GM12872 (cell line): ENCODE results near the gene NFASC.

Experiments
- TF ChIP-seq, protein P1 (sequence below): IDR thresholded peaks from 3 replicates; pipeline ENCODE4 v1.5.1; 2011; ENCODE audit warnings: low read depth, mild to moderate bottlenecking, low read length, moderate library complexity; ENCODE audit not compliant: insufficient read depth

NFASC gene

DNA sequence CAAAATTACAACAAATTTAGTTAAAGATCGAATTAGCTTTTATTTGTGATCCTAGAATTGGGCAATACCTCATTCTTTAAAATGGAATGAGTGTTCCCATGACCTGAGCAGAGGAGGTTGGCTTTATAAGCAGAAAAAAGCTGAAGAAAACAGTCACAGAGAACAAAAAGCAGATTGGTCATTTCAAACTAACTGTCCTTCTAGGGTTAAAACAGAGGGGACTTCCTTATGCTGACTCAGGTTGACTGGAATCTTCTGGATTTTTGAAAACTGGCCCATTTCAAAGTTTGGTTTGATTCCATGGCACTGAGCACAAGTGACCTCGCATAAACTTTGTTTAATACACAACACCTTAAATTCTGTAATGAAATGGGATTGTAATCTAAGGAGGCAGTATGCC is 17.6 kb downstream of the NFASC start:
- TF ChIP-seq, protein P1, sequence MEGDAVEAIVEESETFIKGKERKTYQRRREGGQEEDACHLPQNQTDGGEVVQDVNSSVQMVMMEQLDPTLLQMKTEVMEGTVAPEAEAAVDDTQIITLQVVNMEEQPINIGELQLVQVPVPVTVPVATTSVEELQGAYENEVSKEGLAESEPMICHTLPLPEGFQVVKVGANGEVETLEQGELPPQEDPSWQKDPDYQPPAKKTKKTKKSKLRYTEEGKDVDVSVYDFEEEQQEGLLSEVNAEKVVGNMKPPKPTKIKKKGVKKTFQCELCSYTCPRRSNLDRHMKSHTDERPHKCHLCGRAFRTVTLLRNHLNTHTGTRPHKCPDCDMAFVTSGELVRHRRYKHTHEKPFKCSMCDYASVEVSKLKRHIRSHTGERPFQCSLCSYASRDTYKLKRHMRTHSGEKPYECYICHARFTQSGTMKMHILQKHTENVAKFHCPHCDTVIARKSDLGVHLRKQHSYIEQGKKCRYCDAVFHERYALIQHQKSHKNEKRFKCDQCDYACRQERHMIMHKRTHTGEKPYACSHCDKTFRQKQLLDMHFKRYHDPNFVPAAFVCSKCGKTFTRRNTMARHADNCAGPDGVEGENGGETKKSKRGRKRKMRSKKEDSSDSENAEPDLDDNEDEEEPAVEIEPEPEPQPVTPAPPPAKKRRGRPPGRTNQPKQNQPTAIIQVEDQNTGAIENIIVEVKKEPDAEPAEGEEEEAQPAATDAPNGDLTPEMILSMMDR = no peak

DNA sequence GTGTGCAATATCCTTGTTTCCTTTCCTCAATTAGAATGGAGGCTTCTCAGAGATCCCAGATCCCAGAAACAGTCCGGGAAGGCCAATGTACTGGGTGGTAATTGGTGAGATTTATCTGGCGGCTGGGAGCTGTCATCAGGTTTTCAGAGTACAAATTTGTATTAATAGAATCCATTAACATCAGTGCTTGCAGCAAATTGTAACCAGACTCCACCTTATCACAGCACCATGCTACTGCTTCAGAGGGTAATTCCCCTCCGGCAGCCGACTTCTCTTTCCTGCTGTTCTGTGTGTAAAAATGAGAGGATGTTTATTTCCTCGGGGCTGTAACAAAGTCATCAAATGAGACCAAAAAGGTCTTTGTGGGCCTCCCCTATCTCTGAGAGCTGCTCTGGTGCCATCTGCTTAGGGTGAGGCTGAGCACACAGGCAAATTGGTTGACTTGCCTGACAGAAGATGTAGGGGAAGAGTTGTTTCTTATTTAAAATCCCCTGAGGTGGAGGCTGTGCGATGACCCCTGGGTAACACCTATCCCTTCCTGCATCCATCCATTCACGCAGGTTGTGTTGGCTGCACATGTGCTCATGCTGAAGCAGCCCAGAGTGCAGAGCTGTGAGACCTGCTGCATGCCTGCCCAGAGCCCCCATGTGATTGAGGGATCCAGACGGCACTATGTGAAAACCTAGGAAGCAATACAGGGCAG is 19.2 kb downstream of the NFASC start:
- TF ChIP-seq, protein P1 = no peak

DNA sequence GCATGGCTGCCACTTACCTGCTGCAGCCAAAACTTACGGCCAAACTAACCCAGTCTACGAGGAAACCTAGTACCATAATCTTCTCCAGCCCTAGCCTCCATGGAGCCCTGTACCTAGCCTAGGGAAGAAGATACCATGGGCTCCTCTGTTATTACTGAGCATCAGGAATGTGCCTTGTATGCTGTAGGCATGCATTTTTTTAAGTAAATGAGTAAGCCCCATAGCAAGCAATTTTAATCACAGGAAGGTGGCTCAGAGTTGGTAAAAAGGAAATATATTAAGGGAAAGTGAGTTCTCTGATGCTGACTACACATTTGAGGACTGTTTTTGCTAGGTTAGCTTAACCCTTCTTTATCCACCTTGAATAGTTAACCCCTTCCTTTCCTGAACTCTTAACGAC is 21.2 kb downstream of the NFASC start:
- TF ChIP-seq, protein P1 = no peak

DNA sequence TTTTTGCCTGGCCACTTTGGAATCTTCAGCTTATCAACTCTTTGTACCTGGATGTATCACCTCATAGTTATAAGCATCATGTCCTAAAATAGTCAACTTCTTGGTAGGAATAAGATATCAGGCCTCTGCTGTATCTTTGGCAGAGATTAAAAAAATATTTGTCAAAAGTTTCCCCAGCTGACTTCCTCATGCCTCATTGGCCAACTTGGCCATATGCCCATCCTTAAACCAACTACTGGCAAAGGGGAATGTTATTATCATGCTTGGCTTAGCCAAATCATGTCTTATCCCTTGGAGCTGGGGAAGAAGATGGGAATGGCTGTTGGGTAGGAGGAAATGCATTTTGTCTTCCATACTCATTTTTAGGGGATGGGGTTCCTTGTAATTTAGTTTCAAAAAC is 23.4 kb downstream of the NFASC start:
- TF ChIP-seq, protein P1 = no peak

DNA sequence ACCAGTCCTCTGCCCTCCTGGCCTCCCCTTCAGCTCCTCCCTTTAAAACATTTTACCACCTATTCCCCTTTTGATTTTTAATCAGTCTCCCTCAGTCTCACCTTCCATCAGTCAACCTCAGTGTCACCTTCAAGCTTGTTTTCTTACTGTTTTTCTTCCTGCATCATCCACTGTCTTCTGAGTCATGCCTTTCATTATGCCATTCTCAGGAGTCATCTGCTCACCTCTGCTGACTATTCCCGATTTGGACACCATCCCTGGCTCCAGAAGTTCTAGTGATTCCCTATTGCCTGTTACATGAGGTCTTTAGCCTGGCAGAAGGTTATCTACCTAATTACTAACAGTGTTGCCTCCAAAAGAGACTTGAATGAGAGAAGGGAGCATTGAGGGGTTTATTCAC is 23.9 kb downstream of the NFASC start:
- TF ChIP-seq, protein P1 = no peak

DNA sequence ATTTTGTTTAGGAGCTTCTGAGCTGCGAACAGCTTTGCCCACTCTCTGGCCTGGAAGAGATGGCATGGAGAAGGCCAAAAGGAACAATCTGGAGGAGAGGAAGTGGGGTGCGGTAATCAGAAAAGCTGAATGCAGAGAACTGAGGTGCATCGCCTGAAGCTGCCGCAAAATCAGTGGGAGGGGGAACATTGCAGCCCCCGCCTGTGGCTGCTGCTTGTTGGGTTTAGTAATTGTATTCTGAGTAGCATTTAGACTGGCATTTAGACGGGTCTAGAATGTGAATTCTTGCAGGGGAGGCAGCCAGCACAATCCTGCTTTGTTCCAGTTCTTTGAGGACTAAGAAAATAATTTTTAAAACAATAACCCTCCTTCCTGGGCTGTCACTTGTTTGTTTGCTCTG is 25.4 kb downstream of the NFASC start:
- TF ChIP-seq, protein P1 = no peak

DNA sequence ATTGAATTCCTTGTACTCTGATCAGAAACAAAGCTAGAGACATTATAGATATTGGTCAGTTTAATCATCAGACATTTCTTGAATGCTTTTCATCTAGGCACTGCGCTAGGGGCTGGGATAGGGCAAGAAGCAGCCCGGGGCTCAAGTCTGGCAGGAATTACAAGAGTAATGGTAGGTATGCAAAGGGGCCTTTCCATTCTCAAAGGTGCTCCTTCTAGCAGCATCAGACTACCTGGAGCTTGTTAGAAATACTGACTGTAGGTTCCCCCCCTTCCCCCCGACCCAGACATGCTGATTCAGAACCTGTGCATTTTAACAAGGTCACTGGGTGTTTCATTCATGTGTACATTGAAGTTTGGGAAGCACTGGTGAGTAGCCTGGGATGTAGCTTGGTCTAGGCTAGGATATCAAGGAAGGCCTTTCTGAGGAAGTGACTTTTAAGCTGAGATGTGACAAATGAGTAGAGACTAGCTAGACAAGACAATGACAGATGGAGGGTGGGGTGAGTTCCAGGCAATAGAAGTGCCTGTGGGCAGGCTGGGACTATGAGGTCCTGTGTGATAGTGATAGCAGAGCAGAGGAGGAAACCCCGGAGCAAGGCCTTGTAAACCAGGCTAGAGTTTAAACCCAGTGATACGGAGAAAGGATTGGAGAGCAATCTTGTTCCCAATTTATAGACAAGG is 26.3 kb downstream of the NFASC start:
- TF ChIP-seq, protein P1 = no peak
